T-helper 1 cell treated with Interleukin-12 subunit alpha and Interleukin-12 subunit beta and Interleukin-4 antibody, amounts not matched to agents 30 μg/mL and 1 μg/mL, for 36 hours (primary cell): ENCODE results near the gene ZBED1.
A peak's percentile ranks its signal among the peaks of the same experiment; 100 is the strongest.

Experiments used
- H3K27ac Mint-ChIP-seq: one replicate; pipeline ENCODE4 v1.8.0; 2021; ENCODE audit warnings: mild to moderate bottlenecking, mixed read lengths
- H3K27me3 Mint-ChIP-seq: one replicate; pipeline ENCODE4 v1.8.0; 2021; ENCODE audit warnings: low read depth, mixed read lengths
- H3K36me3 Mint-ChIP-seq: one replicate; pipeline ENCODE4 v1.8.0; 2021; ENCODE audit warnings: low read depth, mixed read lengths
- H3K4me1 Mint-ChIP-seq: one replicate; pipeline ENCODE4 v1.8.0; 2021; ENCODE audit warnings: low read depth, mixed read lengths
- H3K4me3 Mint-ChIP-seq: one replicate; pipeline ENCODE4 v1.8.0; 2021; ENCODE audit warnings: mild to moderate bottlenecking, moderate library complexity, mixed read lengths
- H3K9me3 Mint-ChIP-seq: one replicate; pipeline ENCODE4 v1.8.0; 2021; ENCODE audit warnings: mixed read lengths

ZBED1 gene

DNA sequence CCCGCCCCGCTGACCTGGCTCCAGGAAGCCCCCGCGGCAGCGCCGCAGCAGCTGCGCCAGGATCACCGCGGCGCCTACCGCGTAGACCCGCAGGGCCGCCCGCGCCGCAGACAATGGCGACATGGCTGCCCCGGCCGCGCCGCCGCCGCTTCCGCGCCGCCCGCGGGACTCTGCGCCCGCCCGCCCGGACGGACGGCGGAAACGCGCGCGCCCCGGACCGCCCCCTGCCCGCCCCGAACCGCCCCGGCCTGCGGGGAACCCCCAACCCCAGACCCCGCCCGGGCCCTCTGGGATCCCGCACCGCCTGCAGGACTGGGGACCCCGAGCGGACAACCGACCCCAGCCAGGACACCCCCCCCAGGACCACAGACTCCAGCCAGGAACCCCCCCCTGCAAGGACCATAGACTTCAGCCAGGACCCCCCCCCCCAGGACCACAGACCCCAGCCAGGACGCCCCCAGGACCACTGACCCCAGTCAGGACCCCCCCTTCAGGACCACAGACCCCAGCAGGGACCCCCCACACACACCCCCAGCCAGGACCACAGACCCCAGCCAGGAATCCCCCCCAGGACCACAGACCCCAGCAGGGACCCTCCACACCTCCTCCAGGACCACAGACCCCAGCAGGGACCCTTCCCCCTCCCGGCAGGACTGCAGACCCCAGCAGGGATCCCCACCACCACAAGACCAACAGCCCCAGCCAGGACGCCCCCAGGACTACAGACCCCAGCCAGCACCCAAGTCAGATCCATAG is at the start of gene ZBED1, which contains the start of gene DHRSX:
Gene ZBED1 (minus strand): TSS at position 174 of the 756 bp plus-strand sequence. CDS start 10,257 bp downstream, outside the sequence.
Gene DHRSX (minus strand): TSS at position 174 of the 756 bp plus-strand sequence. CDS start 51 bp downstream, at position 123.
- no peaks in the 10 kb centered on the region for H3K9me3 Mint-ChIP-seq
- H3K27ac Mint-ChIP-seq: peak within 1 kb of the TSS; percentile 80
- H3K36me3 Mint-ChIP-seq: peaks cover 6% of the 10 kb centered on the region
- no peaks in the 10 kb centered on the region for H3K27me3 Mint-ChIP-seq
- peaks cover 23% of the 10 kb centered on the region for H3K4me1 Mint-ChIP-seq
- H3K4me3 Mint-ChIP-seq: peak within 1 kb of the TSS; percentile 83

DNA sequence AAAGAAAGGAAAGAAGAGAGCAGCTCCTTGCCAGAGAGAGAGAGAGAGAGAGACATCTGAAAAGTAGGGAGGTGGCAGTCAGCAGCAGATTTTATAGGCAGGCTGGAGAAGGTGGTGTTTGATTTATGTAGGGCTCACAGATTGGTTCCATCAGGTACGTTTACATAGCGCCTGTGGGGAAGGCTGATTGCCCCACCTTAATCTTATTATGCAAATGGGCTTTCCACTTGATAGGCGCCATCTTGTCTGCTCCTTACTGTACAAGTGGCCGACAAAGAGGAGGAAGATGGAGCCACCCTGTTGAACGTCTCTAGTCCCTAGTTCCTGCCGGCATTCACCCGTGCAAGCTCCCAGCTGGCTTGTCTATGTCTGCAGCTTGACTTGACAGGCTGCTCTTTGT is 49.1 kb upstream of the ZBED1 start:
- Mint-ChIP-seq H3K27me3 (no peaks in the 10 kb centered on the region), H3K4me3 (no peak overlapping the region), H3K4me1 (no peaks in the 10 kb centered on the region), H3K9me3 (no peaks in the 10 kb centered on the region), H3K36me3 (no peaks in the 10 kb centered on the region), H3K27ac (no peak overlapping the region)

DNA sequence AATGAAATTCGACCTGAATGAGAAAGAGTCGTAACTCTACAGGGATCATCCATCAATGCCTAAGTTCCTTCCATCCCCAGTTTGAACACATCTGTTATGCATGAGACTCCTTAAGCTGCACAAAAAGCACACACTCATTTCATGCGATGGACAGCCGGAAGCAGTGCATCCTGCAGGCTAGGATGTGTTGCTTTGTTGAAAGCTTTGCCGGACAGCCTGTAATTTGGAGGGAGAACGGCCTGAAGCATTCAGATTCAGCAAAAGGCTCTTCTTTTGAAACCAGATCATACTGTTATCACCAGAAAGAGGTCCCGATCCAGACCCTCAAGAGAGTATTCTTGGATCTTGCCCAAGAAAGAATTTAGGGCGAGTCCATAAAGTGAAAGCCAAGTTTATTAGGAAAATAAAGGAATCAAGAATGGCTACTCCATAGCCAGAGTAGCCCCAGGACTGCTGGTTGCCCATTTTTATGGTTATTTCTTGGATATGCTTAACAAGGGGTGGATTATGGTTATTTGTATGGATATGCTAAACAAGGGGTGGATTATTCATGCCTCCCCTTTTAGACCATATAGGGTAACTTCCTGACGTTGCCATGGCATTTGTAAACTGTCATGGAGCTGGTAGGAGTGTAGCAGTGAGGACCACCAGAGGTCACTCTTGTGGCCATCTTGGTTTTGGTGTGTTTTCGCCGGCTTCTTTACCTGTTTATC is 48.1 kb upstream of the ZBED1 start:
- Mint-ChIP-seq H3K4me3 (no peak overlapping the region), H3K27me3 (no peaks in the 10 kb centered on the region), H3K27ac (no peak overlapping the region), H3K4me1 (no peaks in the 10 kb centered on the region), H3K9me3 (no peaks in the 10 kb centered on the region), H3K36me3 (no peaks in the 10 kb centered on the region)

DNA sequence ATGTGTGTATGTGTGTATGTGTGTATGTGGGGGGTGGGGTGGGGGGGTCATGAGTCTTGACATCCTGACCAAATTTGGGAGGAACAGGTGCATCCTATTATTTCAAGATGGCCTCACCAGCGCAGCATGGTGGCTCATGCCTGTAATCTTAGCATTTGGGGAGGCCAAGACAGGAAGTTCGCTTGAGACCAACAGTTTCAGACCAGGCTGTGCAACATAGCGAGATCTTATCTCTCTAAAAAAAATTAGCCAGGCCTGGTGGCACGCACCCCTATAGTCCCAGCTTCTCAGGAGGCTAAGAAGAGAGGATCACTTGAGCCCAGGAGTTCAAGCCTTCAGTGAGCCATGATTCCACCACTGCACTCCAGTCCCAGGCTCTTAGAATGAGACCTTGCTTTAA is 47.0 kb upstream of the ZBED1 start:
- Mint-ChIP-seq H3K36me3 (no peaks in the 10 kb centered on the region), H3K4me1 (no peaks in the 10 kb centered on the region), H3K4me3 (no peak overlapping the region), H3K27ac (no peak overlapping the region), H3K27me3 (no peaks in the 10 kb centered on the region), H3K9me3 (no peaks in the 10 kb centered on the region)

DNA sequence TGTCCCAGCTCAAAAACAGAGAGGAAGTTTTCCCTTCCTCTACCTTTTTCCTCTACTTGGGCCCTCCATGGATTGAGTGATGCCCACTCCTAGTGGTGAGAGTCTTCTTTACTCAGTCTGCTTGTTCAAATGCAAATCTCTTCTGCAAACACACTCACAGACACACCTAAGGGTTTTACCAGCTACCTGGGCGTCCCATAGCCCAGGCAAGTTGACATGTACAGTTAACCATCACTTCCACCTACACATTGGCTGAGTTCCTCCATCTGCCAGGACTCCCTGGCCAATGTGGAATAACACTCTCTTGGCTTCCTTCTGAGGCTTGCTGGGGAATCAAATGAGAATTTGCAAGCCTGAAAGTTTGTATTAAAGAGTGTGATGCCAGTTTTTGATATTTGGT is 45.7 kb upstream of the ZBED1 start:
- H3K27me3 Mint-ChIP-seq: no peaks in the 10 kb centered on the region
- H3K4me3 Mint-ChIP-seq: no peak overlapping the region
- no peak overlapping the region for H3K27ac Mint-ChIP-seq
- H3K36me3 Mint-ChIP-seq: no peaks in the 10 kb centered on the region
- H3K9me3 Mint-ChIP-seq: no peaks in the 10 kb centered on the region
- no peaks in the 10 kb centered on the region for H3K4me1 Mint-ChIP-seq

DNA sequence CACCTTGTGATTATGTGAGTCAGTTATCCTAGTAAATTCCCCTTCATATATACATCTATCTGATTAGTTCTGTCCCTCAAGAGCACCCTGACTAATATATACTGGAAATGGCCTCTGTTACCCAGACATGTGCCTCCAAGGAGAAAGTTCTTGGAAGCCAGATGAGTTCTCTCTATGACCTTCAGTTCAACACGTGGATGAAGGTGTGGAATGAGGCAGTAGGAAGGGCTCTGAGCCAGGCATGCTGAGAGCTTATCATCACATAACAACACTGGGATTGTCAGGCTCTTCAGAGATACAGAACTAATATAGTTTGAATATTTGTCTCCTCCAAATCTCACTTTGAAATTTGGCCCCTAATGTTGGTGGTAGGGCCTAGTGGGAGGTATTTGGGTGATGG is 44.4 kb upstream of the ZBED1 start:
- Mint-ChIP-seq H3K27me3 (no peaks in the 10 kb centered on the region), H3K36me3 (no peaks in the 10 kb centered on the region), H3K4me3 (no peak overlapping the region), H3K9me3 (no peaks in the 10 kb centered on the region), H3K27ac (no peak overlapping the region), H3K4me1 (no peaks in the 10 kb centered on the region)

DNA sequence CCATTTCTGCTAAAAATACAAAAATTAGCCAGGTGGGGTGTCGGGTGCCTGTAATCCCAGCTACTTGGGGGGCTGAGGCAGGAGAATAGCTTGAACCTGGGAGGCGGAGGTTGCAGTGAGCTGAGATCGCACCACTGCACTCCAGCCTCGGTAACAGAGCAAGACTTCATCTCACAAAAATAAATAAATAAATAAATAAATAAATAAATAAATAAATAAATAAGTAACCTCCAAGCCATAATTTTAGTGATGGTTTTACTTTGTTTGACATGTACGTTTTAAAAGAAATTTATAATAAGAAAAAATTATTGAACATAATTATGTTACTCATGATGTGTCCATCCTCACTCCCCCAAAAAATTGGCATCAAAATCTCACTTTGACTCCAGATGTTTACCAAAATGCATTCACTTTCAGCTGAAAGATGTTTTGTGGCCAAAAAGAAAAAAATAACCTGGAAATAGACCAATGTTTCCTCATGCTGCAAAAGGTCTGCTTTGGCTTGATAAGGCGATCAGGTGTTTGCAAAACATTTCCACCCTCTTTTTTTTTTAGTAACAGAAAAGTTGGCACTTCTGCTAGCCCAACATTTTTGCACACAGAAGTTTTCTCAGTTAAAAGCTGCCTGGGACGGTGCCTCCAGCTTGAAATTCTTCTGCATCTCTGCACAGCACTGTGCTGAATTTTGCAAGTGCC is 42.2 kb upstream of the ZBED1 start:
- Mint-ChIP-seq H3K36me3 (no peaks in the 10 kb centered on the region), H3K9me3 (no peaks in the 10 kb centered on the region), H3K4me3 (no peak overlapping the region), H3K27ac (no peak overlapping the region), H3K27me3 (no peaks in the 10 kb centered on the region), H3K4me1 (no peaks in the 10 kb centered on the region)

DNA sequence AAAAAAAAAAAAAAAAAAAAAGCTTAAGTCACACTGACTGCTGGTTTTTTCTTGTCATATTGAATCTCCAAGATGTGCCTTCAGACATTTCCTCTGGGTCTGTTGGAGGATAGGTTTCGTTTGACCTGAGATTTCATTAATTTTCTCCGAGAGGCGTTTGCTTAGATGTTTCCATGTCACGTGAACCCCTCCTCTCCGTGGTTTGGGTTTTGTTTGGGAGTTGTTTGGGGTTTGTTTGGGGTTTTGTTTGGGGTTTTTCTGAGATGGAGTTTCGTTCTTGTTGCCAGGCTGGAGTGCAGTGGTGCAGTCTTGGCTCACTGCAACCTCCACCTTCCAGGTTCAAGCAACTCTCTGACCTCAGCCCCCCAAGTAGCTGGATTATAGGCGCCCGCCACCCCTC is 40.8 kb upstream of the ZBED1 start:
- Mint-ChIP-seq H3K27ac (no peak overlapping the region), H3K27me3 (no peaks in the 10 kb centered on the region), H3K4me1 (no peaks in the 10 kb centered on the region), H3K9me3 (no peaks in the 10 kb centered on the region), H3K36me3 (no peaks in the 10 kb centered on the region), H3K4me3 (no peak overlapping the region)

DNA sequence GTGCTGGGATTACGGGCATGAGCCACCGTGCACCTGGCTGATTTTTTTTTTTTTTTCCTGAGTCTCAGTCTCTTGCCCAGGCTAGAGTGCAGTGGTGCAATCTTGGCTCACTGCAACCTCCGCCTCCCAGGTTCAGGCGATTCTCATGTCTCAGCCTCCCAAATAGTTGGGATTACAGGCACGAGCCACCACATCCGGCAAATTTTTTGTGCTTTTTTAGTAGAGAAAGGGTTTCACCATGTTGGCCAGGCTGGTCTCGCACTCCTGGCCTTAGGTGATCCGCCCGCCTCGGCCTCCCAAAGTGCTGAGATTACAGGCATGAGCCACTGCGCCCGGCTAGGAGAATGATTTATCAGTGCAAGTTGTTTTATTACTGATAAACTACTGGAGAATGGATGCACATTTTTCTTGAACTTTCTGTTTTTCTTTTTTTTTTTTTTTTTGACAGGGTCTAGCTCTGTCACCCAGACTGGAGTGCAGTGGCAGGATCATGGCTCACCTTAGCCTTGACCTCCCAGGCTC is 39.7 kb upstream of the ZBED1 start:
- H3K9me3 Mint-ChIP-seq: no peaks in the 10 kb centered on the region
- no peak overlapping the region for H3K4me3 Mint-ChIP-seq
- H3K4me1 Mint-ChIP-seq: no peaks in the 10 kb centered on the region
- no peaks in the 10 kb centered on the region for H3K36me3 Mint-ChIP-seq
- no peaks in the 10 kb centered on the region for H3K27me3 Mint-ChIP-seq
- no peak overlapping the region for H3K27ac Mint-ChIP-seq

DNA sequence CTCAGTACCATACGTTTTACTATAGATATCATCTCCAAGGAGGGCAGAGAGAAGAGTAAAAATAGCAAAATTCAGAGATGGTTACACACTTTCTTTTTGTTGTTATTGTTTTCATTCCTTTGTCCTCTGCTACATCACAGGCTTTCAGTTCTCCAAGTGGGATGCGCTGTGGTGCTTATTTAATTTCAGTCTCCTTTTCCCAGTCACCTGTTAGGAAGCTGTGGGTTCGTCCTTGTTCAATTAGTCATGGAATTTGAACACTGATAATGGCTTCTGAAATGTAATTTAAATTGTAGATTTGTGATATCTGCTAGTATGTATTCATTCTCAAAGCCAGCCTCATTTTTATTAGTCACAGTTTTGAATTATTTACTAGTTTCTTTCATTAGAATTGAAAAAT is 38.8 kb upstream of the ZBED1 start:
- no peaks in the 10 kb centered on the region for H3K27me3 Mint-ChIP-seq
- H3K27ac Mint-ChIP-seq: no peak overlapping the region
- no peaks in the 10 kb centered on the region for H3K4me1 Mint-ChIP-seq
- no peaks in the 10 kb centered on the region for H3K36me3 Mint-ChIP-seq
- no peaks in the 10 kb centered on the region for H3K9me3 Mint-ChIP-seq
- no peak overlapping the region for H3K4me3 Mint-ChIP-seq

DNA sequence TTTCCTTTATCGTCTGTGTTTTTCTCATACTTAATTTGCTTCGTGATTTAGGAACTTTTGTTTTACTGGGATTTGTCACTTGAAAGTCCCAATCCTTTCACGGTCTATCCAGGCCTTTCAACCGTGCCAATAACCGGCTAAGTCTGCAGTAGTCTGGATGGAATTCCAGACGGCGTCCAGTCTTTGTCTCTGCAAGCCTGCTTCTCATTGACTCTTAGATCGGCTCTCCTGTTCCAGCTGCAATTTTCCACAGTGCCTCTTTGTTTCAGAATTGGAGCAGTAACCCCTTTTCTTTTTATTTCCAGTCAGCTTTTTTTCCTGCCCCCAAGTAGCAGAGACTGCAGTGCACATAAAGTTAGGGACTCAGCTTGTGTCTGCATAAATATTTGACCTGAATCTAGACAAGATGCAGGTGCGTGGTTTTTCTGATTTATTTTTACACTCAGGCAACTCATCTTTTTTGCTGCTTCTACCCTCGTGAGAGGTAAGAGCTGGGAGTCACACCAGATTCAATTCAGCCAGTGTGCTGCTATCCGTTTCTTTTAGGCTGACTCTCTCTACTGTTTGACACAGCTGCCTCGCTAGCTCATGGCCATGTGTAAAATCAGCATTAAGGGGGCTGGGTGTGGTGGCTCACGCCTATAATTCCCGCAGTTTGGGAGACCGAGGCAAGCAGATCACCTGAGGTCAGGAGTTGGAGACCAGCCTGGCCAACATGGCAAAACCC is 37.4 kb upstream of the ZBED1 start:
- Mint-ChIP-seq H3K36me3 (no peaks in the 10 kb centered on the region), H3K27ac (no peak overlapping the region), H3K4me3 (no peak overlapping the region), H3K9me3 (no peaks in the 10 kb centered on the region), H3K4me1 (no peaks in the 10 kb centered on the region), H3K27me3 (no peaks in the 10 kb centered on the region)

DNA sequence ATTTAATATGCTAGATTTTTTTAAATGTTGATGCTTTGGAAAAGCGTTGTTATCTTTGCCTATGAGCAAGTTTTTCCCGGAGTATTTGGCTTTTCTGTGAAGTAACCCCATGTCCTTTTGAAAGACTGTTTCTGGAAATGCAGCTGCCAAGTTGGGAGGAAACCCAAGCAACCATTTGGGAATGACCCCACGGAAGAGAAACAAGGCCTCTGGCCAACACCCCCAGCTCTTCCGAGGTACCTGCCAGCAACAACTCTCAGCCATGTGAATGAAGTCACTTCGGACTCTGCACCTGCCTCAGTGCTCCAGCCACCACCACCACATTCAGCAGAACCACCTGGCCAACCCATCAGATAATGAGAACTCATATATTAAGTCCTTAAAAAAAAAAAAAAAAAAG is 36.2 kb upstream of the ZBED1 start:
- H3K36me3 Mint-ChIP-seq: no peaks in the 10 kb centered on the region
- H3K4me1 Mint-ChIP-seq: no peaks in the 10 kb centered on the region

DNA sequence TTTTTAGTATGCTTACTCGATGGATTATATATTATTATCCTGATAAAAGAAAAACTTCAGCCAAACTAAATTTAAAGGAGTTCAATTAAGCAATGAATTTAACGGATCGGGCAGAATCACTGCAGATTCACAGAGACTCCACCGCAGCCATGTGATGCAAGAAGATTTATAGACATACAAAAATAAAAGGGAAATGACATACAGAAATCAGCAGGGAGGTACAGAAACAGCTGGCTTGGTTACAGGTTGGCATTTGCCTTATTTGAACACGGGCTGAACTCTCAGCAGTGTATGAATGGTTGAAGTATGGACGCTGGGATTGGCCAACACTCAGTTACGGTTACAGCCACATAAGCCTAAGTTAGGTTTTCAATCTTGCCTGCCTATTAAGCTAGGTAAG is 35.4 kb upstream of the ZBED1 start:
- Mint-ChIP-seq H3K27me3 (no peaks in the 10 kb centered on the region), H3K9me3 (no peaks in the 10 kb centered on the region), H3K27ac (no peak overlapping the region), H3K4me3 (no peak overlapping the region), H3K36me3 (no peaks in the 10 kb centered on the region), H3K4me1 (no peaks in the 10 kb centered on the region)

More for the DNA sequence above, 36.2 kb upstream of the ZBED1 start:
- H3K4me3 Mint-ChIP-seq: no peak overlapping the region
- no peak overlapping the region for H3K27ac Mint-ChIP-seq
- no peaks in the 10 kb centered on the region for H3K9me3 Mint-ChIP-seq
- no peaks in the 10 kb centered on the region for H3K27me3 Mint-ChIP-seq
